ENCODE results near the gene CLTC.

Gene CLTC

GRCh38 chr17:59743842-59744241 lies 124.1 kb downstream of the CLTC start:
- TF ChIP-seq, protein P1, sequence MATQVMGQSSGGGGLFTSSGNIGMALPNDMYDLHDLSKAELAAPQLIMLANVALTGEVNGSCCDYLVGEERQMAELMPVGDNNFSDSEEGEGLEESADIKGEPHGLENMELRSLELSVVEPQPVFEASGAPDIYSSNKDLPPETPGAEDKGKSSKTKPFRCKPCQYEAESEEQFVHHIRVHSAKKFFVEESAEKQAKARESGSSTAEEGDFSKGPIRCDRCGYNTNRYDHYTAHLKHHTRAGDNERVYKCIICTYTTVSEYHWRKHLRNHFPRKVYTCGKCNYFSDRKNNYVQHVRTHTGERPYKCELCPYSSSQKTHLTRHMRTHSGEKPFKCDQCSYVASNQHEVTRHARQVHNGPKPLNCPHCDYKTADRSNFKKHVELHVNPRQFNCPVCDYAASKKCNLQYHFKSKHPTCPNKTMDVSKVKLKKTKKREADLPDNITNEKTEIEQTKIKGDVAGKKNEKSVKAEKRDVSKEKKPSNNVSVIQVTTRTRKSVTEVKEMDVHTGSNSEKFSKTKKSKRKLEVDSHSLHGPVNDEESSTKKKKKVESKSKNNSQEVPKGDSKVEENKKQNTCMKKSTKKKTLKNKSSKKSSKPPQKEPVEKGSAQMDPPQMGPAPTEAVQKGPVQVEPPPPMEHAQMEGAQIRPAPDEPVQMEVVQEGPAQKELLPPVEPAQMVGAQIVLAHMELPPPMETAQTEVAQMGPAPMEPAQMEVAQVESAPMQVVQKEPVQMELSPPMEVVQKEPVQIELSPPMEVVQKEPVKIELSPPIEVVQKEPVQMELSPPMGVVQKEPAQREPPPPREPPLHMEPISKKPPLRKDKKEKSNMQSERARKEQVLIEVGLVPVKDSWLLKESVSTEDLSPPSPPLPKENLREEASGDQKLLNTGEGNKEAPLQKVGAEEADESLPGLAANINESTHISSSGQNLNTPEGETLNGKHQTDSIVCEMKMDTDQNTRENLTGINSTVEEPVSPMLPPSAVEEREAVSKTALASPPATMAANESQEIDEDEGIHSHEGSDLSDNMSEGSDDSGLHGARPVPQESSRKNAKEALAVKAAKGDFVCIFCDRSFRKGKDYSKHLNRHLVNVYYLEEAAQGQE (IDR thresholded peaks at IDR 0.05; ENCODE audit: insufficient replicate concordance, low read depth), result no peak
- TF ChIP-seq, protein P2, sequence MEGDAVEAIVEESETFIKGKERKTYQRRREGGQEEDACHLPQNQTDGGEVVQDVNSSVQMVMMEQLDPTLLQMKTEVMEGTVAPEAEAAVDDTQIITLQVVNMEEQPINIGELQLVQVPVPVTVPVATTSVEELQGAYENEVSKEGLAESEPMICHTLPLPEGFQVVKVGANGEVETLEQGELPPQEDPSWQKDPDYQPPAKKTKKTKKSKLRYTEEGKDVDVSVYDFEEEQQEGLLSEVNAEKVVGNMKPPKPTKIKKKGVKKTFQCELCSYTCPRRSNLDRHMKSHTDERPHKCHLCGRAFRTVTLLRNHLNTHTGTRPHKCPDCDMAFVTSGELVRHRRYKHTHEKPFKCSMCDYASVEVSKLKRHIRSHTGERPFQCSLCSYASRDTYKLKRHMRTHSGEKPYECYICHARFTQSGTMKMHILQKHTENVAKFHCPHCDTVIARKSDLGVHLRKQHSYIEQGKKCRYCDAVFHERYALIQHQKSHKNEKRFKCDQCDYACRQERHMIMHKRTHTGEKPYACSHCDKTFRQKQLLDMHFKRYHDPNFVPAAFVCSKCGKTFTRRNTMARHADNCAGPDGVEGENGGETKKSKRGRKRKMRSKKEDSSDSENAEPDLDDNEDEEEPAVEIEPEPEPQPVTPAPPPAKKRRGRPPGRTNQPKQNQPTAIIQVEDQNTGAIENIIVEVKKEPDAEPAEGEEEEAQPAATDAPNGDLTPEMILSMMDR (IDR thresholded peaks at IDR 0.05; ENCODE audit: insufficient read depth, low read length), result no peak
- TF ChIP-seq POLR2AphosphoS5 (IDR thresholded peaks at IDR 0.05; ENCODE audit: low read depth) (no peak), SPI1 (IDR thresholded peaks at IDR 0.05; ENCODE audit: borderline replicate concordance, low read depth) (no peak), GABPA (IDR thresholded peaks at IDR 0.05; ENCODE audit: low read depth) (no peak)
- Histone ChIP-seq H3K27ac (replicated peaks) (no peak overlapping the region), H3K4me3 (replicated peaks; ENCODE audit: insufficient read depth, low read length) (no peak overlapping the region), H3K27me3 (ENCODE audit: insufficient read depth, poor library complexity, severe bottlenecking) (no peaks in the 10 kb centered on the region)
- DNase-seq (ENCODE audit: low read depth in 1 of 2, low spot score in 1 of 2), result no peak

- Histone ChIP-seq H3K27me3 (ENCODE audit: insufficient read depth, poor library complexity, severe bottlenecking) (no peaks in the 10 kb centered on the region), H3K4me3 (replicated peaks; ENCODE audit: insufficient read depth, low read length) (no peak overlapping the region), H3K27ac (replicated peaks) (no peak overlapping the region)
- DNase-seq (ENCODE audit: low read depth in 1 of 2, low spot score in 1 of 2), result no peak
- TF ChIP-seq, protein P1 (IDR thresholded peaks at IDR 0.05; ENCODE audit: insufficient replicate concordance, low read depth), result no peak
- TF ChIP-seq GABPA (IDR thresholded peaks at IDR 0.05; ENCODE audit: low read depth) (no peak), POLR2AphosphoS5 (IDR thresholded peaks at IDR 0.05; ENCODE audit: low read depth) (no peak), SPI1 (IDR thresholded peaks at IDR 0.05; ENCODE audit: borderline replicate concordance, low read depth) (no peak)
- TF ChIP-seq, protein P2 (IDR thresholded peaks at IDR 0.05; ENCODE audit: insufficient read depth, low read length), result no peak
Observed at GRCh38 chr17:59745040-59745439, 125.3 kb downstream of the CLTC start.

Measured in HL-60 (cell line).